Jurkat, Clone E6-1 (cell line): Measurements from ENCODE around the gene SIRT7.

ENCODE experiments used
- DNase-seq: peaks from one replicate; pipeline ENCODE4 v3.0.0-alpha.2; 2011; ENCODE audit warnings: low read depth, low spot score
- H3K4me3 ChIP-seq: 2 replicates; pipeline ENCODE4 v1.5.1; 2011; ENCODE audit warnings: mild to moderate bottlenecking, low read length, control low read depth, moderate library complexity

Gene SIRT7

DNA sequence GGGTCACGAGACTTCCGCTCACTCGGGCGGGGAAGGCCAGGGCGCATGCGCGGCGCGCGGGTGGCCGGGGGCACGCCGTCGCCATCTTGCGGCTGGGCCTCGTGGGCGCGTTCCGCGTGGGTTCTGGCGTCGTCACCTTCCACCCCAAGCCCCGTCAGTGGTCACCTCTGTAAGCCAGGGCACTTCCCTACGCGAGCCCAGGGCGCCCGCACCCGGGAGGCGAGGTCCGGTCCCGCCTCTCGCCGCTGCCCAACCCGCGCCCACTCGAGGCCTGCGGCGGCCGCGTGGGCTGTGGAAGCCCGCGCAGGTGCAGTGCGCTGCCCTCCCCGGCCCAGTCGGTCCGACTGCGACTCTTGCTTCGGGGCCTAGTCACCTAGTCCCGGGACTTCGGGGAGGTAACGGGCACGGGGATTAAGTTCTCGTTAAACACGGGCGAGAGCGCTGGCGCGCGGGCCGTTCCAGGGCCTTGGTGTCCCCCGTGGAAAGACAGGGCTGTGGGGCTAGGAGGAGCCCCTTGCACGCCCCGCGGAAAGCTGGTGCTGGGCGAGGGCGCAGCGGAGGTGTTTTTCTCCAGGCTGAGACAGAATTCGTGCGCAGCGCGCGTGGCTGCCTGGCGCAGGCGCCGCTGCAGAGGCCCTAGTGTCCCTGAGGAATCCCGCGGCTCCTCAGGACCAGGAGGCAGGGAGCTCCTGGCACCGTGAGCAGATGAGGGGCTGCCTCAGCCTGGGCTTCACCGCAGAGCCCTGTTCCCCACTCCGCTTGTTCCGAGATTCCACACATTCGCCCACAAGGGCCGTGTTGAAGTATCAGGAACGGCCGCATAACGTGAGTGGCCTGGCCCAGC, 46.4 kb downstream of the SIRT7 start:
- DNase-seq, result peak; percentile 80
- peak overlapping the region; percentile 89 for H3K4me3 ChIP-seq

DNA sequence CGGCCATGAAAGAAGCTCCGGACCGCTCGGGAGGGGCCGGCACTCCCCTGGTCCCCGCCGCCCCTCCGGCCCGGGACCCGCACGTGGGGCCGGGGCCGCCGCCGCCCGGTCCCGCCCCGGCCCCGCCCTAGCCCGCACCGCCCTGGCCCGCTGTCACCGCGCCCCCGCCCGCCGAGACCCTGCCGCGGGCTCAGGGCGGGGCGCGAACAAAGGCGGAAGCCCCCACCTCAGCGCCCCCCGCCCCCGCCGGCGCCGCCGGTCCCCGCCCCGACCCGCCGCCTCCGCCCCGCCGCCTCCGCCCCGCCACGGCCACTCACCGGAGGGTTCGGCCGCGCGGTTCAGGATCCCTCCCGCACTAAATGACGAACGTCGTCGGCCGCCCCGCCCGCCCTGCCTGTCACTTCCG, 47.0 kb downstream of the SIRT7 start, which contains the start of gene ARHGDIA:
ARHGDIA (minus strand) TSS at position 357 of the 406 bp plus-strand sequence. CDS start 1,407 bp downstream, outside the sequence.
- DNase-seq, result no peak
- peak within 1 kb of the TSS; percentile 89 for H3K4me3 ChIP-seq

DNA sequence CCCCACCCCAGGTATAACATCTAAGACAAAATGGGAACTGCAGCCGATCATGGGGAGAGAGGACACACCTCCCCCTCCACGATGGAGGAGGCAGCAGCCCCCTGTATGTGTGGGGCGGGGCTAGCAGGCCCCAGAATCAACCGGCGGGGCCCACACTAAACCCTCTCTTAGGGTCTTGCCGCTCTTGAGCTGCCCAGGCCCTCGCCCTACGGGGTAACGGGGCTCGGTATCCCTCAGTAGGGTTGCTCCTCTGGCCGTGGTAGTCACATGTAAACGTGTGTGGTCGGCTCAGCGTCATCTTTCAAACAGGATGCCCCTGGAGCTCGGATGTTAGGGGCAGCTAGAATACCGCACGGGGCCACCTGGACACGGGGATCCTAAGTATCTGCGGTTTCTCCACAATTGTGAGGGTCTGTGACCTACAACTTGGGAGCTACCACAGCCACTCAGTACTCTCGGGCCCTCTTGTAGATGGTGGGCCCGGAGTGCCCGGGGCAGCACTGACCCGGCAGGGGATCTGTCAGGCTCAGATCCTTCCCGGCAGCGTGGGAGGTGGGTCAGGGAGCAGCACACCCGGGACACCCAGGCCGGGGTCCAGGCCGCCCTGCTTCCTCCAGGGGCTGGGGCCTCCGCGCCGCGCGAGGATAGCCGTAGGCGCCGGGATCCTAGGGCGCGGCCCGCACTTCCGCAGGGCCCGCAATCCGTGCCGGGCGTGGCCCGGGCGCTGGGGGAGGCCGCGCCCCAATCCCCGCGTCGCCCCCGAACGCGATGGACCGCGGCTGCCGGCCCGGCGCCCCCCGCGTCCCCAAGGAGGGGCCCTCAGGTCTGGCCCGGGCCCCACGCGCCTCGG, 47.6 kb downstream of the SIRT7 start:
- H3K4me3 ChIP-seq, result peak overlapping the region; percentile 89
- no peak for DNase-seq

DNA sequence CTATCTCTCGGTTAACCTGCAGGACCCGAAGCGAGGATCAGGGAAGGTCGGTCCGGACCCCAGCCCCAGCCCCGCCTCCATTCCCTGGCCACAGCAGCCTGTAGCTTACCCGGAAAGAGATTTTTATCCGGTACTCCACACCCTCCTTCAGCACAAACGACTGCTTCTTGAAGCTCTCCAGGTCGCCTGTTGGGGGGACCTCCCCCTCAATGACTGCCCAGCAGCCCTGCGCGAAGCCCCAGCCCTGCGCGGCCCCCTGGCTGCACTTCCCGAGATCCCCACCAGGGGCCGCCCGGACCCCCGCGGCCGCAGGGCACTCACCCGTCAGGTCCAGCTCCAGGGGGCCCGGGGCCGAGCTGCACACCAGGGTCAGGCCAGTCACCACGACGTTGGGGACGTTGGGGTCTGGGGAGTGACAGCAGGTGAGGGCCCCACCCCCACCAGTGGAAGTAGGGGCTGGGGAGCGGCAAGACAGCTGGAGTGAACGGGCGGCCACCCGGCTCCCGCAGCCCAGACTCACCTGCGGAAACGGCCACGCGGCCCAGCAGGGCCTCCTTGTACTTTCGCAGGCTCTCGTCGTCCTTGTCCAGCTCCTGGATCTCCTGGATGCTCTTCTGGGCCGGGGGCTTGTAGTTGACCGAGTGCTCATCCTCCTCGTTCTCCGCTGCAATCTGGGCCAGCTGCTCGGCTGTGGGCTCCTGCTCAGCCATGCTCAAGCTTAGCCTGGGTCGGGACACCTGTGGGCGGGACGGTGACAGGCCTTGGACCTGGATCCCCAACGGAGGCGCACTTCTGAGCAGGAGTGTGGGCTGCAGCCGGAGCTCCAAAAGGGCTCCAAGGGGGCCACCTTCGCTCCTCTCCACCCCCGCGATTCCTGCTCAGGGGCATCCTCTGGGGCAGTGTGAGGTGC, 48.5 kb downstream of the SIRT7 start:
- peak overlapping the region; percentile 89 for H3K4me3 ChIP-seq

DNA sequence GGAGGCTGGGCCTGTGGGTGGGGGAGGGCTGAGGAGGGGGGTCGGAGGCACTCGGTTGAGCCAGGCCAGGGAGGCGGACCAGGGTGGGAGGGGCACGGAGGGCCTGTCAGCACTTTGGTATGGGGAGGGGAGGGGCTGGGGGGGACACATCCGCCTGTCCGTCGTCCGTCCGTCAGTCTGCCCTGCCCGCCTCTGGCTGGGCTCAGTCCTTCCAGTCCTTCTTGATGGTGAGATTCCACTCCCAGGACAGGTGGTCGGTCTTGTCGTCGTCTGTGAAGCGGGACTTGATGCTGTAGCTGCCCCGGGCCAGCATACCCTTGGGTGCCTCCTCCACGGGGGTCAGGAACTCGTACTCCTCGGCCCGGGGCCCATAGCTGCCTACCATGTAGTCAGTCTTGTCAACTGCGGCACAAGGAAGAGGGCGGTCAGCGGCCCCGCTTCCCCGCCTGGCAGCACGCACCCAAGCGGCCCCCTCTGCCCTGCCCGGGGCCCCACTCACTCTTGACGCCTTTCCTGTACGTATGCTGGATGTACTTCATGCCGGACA, 49.2 kb downstream of the SIRT7 start:
- no peak for DNase-seq
- H3K4me3 ChIP-seq, result no peak overlapping the region

More for the DNA sequence above, 48.5 kb downstream of the SIRT7 start:
- DNase-seq, result no peak

DNA sequence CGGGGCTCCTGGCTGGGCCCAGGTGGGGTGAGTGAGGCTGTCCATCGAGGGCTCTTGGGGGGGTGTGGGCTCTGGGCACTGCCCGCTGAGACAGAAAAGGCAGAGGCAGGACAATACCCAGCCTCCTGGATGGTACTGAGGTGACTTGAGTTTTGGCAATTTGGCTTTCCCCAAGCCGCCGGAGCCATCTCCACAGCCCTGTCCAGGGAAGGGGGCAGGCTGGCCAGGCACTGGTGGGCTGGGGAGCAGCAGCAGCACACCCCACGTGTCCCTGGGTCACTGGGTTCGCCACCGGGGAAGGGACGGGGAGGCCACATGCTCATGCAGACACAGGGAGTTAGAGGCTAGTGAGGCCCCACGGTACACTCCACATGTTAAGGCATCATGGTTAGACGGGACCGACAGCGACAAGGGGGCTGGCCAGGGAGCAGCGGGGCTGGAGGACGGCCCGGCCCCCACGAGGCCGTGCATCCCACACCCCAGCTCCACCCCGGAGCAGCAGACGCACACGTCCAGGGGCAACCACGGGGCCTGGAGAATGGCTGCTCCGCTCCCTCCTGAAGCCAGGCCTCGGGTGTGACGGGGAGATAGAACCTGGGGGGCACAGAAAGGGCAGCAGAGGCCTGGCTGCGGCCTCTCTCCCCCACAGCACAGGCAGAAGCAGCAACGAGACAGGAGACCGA, 49.8 kb downstream of the SIRT7 start:
- no peak overlapping the region for H3K4me3 ChIP-seq
- no peak for DNase-seq

DNA sequence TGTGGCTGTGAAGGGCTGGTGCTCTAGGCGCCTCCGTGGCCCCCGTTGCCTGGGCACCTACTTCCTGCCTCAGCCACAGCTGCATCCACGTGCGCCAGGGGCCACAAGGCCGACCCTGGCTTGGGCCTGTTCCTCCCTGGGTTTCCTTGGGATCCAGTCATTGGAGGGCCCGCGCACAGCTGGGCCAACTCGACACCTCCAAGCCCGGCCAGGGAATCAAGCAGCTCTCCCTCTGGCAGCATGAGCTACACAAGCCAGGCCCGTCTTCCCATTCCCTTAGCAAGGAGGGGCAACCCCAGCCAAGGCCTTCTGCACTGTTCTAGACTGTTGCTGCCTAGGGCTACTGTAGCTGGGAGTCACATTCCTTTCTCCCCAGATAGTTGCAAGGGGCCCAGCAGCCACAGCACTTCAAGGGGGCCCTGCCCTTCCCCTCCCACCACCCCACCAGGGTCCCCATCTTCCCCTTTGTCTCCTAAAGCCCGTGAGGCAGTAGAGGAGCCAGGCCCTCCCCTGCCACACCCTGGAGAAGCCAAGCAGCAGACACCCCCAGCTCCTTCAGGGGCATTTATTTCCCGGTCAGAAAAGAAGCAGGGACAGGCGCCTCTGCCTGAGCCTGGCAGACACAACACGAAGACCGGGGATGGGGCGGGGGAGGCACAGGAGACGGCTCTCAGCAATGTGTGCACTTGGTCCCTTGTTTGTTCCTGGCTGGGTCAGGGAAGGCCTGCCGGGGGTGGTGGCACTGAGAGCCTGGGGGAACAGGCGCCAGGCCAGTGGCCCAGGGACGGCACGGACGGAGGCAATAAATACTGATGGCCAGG, 50.6 kb downstream of the SIRT7 start:
- no peak for DNase-seq
- no peak overlapping the region for H3K4me3 ChIP-seq

DNA sequence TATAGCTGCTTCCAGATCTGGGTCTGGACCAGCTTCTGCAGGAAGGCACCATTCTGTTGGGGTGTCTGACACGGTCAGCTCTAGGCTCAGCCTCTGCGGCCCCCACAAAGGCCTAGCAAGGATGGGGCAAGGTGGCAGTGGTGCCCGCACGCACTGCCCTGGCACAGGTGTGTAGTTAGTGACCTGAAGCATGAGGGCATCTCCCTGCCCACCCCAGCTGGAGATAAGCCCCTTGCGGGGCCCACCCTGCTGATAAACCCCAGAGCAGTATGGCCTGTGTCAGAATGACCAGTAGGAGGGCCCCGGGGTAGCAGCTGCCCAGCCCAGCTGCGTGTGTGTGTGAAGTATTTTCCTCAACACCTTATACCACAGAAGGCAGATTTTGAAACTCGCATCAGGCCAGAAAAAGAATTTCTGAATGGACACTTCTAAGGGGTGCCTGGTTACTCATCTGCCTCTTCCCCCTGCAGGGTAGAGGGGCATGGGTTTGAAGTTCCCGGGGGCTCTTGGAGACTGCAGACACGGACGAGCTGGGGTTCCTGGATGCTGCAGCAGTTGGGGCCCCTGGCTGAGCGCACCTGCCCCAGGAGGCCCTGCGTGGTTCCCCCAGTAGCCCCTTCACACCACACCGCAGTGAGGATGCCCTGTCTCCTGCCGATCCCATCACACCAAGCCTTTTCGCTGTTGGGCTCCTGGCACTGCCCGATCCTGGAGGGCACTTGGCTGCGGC, 51.4 kb downstream of the SIRT7 start:
- H3K4me3 ChIP-seq, result no peak overlapping the region
- DNase-seq, result no peak

DNA sequence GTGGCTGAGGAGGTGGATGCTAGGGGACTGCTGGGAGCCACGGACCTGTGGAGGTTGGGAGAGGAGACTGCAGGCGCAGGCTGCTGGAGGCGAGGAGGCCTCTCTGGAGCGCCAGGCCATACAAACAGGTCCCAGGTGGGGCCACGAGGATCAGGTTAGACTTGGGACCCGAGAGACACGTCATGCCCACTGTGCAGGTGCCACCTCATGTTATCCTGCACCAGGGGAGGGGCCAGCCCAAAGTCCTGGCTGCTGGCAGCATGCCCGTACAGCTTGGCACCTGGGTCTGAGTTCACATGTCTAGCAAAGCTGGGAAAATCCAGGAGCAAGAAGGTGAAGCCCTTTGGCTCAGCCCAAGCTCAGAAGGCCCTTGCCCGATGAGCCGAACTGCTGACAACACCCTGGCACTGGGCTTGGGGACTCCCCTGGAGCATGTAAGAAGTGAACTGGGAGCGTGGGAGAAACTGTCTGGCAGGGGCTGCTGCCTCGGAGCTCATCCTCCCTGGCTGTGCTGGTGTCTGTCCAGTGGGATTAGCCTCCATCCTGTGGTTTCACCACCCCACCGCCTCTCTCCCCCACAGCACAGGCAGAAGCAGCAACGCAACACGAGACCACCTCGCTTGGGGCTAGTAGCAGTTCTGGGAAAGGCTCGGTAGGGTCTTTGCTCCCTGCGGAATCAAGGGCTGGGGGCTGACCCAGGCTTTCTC, 52.1 kb downstream of the SIRT7 start:
- H3K4me3 ChIP-seq, result no peak overlapping the region
- no peak for DNase-seq

DNA sequence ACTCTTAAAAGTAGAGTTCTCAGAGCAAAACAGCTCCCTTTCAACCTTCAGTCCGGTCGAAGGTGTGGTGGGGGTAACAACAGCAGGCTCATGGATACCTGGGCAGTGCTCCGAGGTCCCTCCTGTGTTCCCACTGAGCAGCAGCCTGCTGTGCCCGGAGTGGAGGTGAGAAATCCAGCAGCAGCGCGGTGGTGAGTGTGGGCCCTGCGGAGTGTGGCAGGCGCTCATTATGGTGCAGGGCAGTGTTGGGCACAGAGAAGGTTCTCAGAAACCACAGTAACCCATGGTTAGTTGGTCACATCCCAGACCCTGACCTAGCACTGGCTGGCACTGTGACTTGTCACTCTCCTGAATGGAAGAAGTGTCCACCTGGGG, 52.6 kb downstream of the SIRT7 start:
- no peak for DNase-seq
- no peak overlapping the region for H3K4me3 ChIP-seq

DNA sequence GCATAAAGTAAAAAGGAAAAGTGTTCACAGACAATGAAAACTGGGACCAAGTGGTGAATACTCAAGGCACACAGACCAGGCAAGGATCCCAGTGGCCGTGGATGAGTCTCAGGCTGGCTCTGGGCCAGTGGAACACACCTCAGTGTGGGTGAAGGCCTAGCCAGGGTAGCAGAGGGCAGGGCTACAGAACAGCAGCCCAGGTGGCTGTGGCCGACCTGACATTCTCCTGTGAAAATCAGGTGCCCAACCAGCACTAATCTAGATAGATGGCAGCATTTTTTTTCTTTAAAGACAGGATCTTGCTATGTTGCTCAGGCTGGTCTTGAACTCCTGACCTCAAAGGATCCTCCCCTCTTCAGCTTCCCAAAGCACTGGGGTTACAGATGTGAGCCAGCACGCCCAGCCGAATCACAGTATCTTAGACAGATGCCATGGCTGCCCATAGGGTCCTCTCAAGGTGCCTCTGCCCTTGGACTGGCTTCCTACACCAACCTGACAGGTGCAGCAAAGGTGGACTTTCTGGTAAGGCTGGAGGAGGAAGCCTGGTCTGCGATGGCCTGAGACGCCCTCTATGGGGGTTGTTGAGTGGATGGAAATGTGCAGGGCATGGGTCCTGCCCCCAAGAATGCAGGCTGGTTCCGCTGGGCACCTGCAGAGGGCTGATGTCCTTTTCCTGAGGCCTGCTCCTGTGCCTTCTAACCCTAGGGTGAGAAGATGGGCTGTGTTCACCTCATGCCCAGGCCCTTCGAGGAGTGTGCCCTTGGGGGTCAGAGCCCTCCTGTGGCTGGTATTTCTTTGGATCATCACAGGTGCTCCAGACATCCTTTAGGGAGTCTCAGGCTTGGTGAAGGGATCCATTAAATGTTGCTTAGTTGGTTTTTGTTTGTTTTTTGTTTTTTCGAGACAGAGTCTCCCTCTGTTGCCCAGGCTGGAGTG, 53.9 kb downstream of the SIRT7 start:
- DNase-seq, result no peak
- no peak overlapping the region for H3K4me3 ChIP-seq

DNA sequence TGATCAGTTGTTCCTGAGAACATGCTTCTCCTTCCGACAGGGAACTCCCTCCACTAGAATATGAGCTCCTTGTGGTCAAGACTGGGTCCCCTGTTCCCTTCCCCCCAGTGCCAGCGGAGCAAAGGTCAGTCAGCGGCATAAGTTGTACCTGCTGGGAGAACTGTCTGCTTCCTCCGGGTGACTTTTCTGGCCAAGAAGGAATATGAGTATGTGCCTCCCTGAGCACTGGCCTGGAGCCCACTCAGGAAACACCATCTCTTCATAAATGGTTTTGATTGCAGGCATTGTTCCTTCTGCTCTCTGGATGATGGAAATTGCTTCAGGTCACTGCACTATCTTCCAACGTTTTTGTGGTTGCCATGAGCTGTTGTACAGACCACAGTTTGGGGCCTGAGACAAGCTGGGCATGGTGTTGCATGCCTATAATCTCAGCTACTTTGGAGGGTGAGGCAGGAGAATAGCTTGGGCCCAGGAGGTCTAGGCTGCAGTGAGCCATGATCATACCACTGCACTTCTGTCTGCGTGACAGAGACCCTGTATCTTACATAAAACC, 54.8 kb downstream of the SIRT7 start:
- no peak overlapping the region for H3K4me3 ChIP-seq
- no peak for DNase-seq
